K562 (cell line): ENCODE measurements around the gene OR4D9. TPM values are rescaled to one million over a fixed set of nuclear protein-coding genes. Genes with fewer than 3 reads are reported as not detected.

ENCODE experiments used
- AFF4 ChIP-seq: sonication (generic); formaldehyde crosslinking; IDR thresholded peaks from 2 replicates; pipeline ENCODE4 v1.8.0; 2023; ENCODE audit warnings: mild to moderate bottlenecking, missing genetic modification reagents
- ARHGAP35 ChIP-seq: fragments of 450-650 bp; IDR thresholded peaks from 2 replicates; pipeline ENCODE4 v1.6.1; 2018; ENCODE audit not compliant: partially characterized antibody
- ATF7 ChIP-seq: fragments of 450-650 bp; IDR thresholded peaks from 2 replicates; pipeline ENCODE4 v1.7.1; 2014; ENCODE audit warnings: mild to moderate bottlenecking, moderate library complexity
- CREM ChIP-seq: IDR thresholded peaks from 2 replicates; pipeline ENCODE4 v1.6.1; 2014; ENCODE audit warnings: antibody characterized with exemption, low read depth
- EP300 ChIP-seq: IDR thresholded peaks from 2 replicates; pipeline ENCODE4 v1.6.1; 2012; ENCODE audit warnings: low read length, improper control_type of control experiment
- KDM5B ChIP-seq: fragments of 200-600 bp; sonication (generic); IDR thresholded peaks from 2 replicates; pipeline ENCODE4 v1.6.1; 2012; ENCODE audit warnings: low read depth, mild to moderate bottlenecking, moderate library complexity, low read length, control low read depth, inconsistent platforms; ENCODE audit not compliant: insufficient replicate concordance
- LCOR ChIP-seq: sonication (generic); formaldehyde crosslinking; IDR thresholded peaks from 2 replicates; pipeline ENCODE4 v1.8.0; 2022; ENCODE audit warnings: mild to moderate bottlenecking, missing genetic modification reagents
- POLR2H ChIP-seq: IDR thresholded peaks from 2 replicates; pipeline ENCODE4 v1.6.1; 2016; ENCODE audit warnings: missing genetic modification characterization, low read depth, mild to moderate bottlenecking, control low read depth, missing compliant biosample characterization, moderate library complexity
- STAT5A ChIP-seq: IDR thresholded peaks from 2 replicates; pipeline ENCODE4 v1.6.1; 2012; ENCODE audit warnings: low read length, inconsistent platforms, borderline replicate concordance
- THRAP3 ChIP-seq: fragments of 450-650 bp; IDR thresholded peaks from 2 replicates; pipeline ENCODE4 v1.6.1; 2016; ENCODE audit warnings: mild to moderate bottlenecking, inconsistent platforms, borderline replicate concordance
- ZNF384 ChIP-seq: IDR thresholded peaks from 2 replicates; pipeline ENCODE4 v1.6.1; 2012; ENCODE audit warnings: low read depth, low read length, improper control_type of control experiment
- ZNF592 ChIP-seq: fragments of 450-650 bp; IDR thresholded peaks from 2 replicates; pipeline ENCODE4 v1.6.1; 2017; ENCODE audit warnings: antibody characterized with exemption, mild to moderate bottlenecking
- polyA plus RNA-seq, 8 experiments: library from polyadenylated mRNA; depleted of rRNA in 4 of 8; stranded (reverse) in 5 of 8; unstranded in 3 of 8; fragments of >200 nt; fragmentation: Nextera tagmentation in 2 of 8; fragmentation: Illumina TruSeq in 1 of 8; extraction: Ambion mirVana in 2 of 8; extraction: Trizol in 1 of 8; gene quantifications; 2 replicates each; pipeline versions ENCODE4 v1.2.1 to v1.2.3, GENCODE V29; 2011 to 2014; ENCODE audit warnings: inconsistent platforms in 1 of 8, missing spikeins in 1 of 8
- total RNA-seq, 7 experiments: library from RNA; depleted of rRNA in 6 of 7; stranded (reverse); fragments of >200 nt in 6 of 7; fragmentation: Illumina TruSeq in 2 of 7; extraction: Trizol in 2 of 7; gene quantifications; 2 replicates each; pipeline versions ENCODE4 v1.2.1 to v1.2.3, GENCODE V29; 2011 to 2021; ENCODE audit warnings: low replicate concordance in 1 of 7
- TF ChIP-seq, protein P1 (sequence below): IDR thresholded peaks from 2 replicates; pipeline ENCODE4 v1.6.1; 2012; ENCODE audit warnings: low read depth, low read length, improper control_type of control experiment, borderline replicate concordance

The OR4D9 gene
- total and polyA plus RNA-seq, 9 of the 15 experiments (the other 6 are each of a cell fraction or from before 2014, with no cell fraction given), result not detected

- TF ChIP-seq ZNF384 (peak; percentile 73), EP300 (peak; percentile 64; the same call in 1 of the 2 replicates), LCOR (peak; percentile 65; the same call in 1 of the 2 replicates), ATF7 (peak; percentile 82), ARHGAP35 (peak; percentile 86), ZNF592 (peak; percentile 87), AFF4 (CRISPR knock-in tag) (peak; percentile 78), KDM5B (peak; percentile 78), THRAP3 (peak; percentile 92; the same call in 1 of the 2 replicates), POLR2H (tag) (peak; percentile 98), CREM (0 out of 2 replicates have a peak, but pooled peaks have one; percentile 9), STAT5A (peak; percentile 99)
- TF ChIP-seq, protein P1, sequence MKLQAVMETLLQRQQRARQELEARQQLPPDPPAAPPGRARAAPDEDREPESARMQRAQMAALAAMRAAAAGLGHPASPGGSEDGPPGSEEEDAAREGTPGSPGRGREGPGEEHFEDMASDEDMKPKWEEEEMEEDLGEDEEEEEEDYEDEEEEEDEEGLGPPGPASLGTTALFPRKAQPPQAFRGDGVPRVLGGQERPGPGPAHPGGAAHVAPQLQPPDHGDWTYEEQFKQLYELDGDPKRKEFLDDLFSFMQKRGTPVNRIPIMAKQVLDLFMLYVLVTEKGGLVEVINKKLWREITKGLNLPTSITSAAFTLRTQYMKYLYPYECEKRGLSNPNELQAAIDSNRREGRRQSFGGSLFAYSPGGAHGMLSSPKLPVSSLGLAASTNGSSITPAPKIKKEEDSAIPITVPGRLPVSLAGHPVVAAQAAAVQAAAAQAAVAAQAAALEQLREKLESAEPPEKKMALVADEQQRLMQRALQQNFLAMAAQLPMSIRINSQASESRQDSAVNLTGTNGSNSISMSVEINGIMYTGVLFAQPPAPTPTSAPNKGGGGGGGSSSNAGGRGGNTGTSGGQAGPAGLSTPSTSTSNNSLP, result 0 out of 2 replicates have a peak, but pooled peaks have one; percentile 45
Measured at GRCh38 chr11:59547605-59548308, 36.4 kb downstream of the OR4D9 start (continued).
